Measurements from ENCODE around the gene TP63.

DNA sequence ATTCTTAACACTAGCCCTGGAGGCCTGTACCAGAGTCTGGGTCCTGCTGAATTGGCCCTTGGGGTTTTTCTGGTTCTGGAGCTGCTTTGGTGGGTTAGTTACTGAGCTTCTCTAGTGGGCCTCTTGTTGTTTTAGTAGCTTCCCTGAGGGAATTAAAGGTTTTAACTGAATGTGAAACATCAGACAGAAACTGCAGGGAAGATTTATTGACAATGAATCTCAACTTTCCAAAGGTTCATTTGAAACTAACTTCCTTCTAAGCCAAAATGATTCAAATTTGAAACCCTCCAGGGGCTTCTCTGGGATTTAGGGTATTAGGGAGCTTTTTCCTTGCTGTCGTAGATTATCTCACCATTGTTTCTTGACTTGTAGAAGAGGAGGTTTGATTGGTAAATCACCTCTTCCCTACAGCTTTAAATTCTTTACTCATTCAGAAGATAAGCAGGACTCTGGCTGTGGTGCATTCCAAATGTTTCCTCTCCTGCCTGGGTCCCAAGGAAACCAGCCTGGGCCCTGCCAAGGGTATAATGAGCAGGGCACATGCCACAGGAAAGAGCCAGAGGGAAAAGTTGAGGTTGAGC is 71.0 kb downstream of the TP63 start:
- no peak for TF ChIP-seq CTCF (IDR thresholded peaks at IDR 0.05; ENCODE audit: insufficient read depth, low read length)
- no peak for TF ChIP-seq POLR2AphosphoS5 (IDR thresholded peaks at IDR 0.05; ENCODE audit: low read depth)
